HTR-8/SVneo (cell line): ENCODE results near the gene MARCOL.

Experiments used
- DNase-seq: peaks from one replicate; pipeline ENCODE4 v3.0.0; 2011; ENCODE audit warnings: low spot score, mixed read lengths; ENCODE audit not compliant: insufficient read length
- FAIRE-seq: peaks from 2 replicates; lab custom pipeline; 2011; peaks lifted over from hg19 to GRCh38; lab: Jason Lieb, UNC

Gene MARCOL

GRCh38 chr5:148238418-148238794, at the start of gene MARCOL:
MARCOL (plus strand) TSS chr5:148238525; CDS start chr5:148238598, 73 bp downstream.
- FAIRE-seq = no peak
- no peak for DNase-seq

- FAIRE-seq = no peak
- no peak for DNase-seq
Measured at GRCh38 chr5:148191010-148191409, 47.3 kb upstream of the MARCOL start.

GRCh38 chr5:148193202-148193601, 45.1 kb upstream of the MARCOL start:
- DNase-seq = no peak
- FAIRE-seq = no peak

GRCh38 chr5:148201151-148201550, 37.2 kb upstream of the MARCOL start:
- no peak for DNase-seq
- FAIRE-seq = no peak

- FAIRE-seq (no peak), DNase-seq (no peak)
Measured at GRCh38 chr5:148202531-148203203, 35.7 kb upstream of the MARCOL start, which contains the start of gene SPINK6. SPINK6 (plus strand) TSS chr5:148203042; CDS start chr5:148203097, 55 bp downstream.

- no peak for FAIRE-seq
- DNase-seq = no peak
Measured at GRCh38 chr5:148205044-148205806, 33.1 kb upstream of the MARCOL start.

- no peak for DNase-seq
- no peak for FAIRE-seq
Measured at GRCh38 chr5:148205865-148206264, 32.5 kb upstream of the MARCOL start.

GRCh38 chr5:148206620-148207019, 31.7 kb upstream of the MARCOL start:
- DNase-seq (no peak), FAIRE-seq (no peak)

- FAIRE-seq = no peak
Measured at GRCh38 chr5:148208226-148208625, 30.1 kb upstream of the MARCOL start.

GRCh38 chr5:148209151-148209770, 29.1 kb upstream of the MARCOL start:
- FAIRE-seq (no peak), DNase-seq (no peak)

More at GRCh38 chr5:148208226-148208625, 30.1 kb upstream of the MARCOL start:
- DNase-seq = no peak

GRCh38 chr5:148214665-148215185, 23.6 kb upstream of the MARCOL start:
- no peak for DNase-seq
- FAIRE-seq = no peak

GRCh38 chr5:148221508-148221907, 16.8 kb upstream of the MARCOL start:
- FAIRE-seq = no peak
- no peak for DNase-seq

- no peak for DNase-seq
- no peak for FAIRE-seq
Measured at GRCh38 chr5:148224117-148224742, 14.1 kb upstream of the MARCOL start.

GRCh38 chr5:148228392-148228984, 9.8 kb upstream of the MARCOL start:
- FAIRE-seq = no peak
- DNase-seq = no peak

GRCh38 chr5:148229840-148230239, 8.5 kb upstream of the MARCOL start:
- DNase-seq (no peak), FAIRE-seq (no peak)

- no peak for DNase-seq
- FAIRE-seq = no peak
Measured at GRCh38 chr5:148230240-148230639, 8.1 kb upstream of the MARCOL start.

- no peak for DNase-seq
Measured at GRCh38 chr5:148237785-148238417, 424 bp upstream of the MARCOL start.

GRCh38 chr5:148248894-148249293, 10.6 kb downstream of the MARCOL start:
- no peak for DNase-seq
- FAIRE-seq = no peak

More at GRCh38 chr5:148237785-148238417, 424 bp upstream of the MARCOL start:
- FAIRE-seq = no peak

- FAIRE-seq (no peak), DNase-seq (no peak)
Measured at GRCh38 chr5:148255456-148255855, 17.1 kb downstream of the MARCOL start.

- DNase-seq = no peak
- no peak for FAIRE-seq
Measured at GRCh38 chr5:148259288-148259687, 21.0 kb downstream of the MARCOL start.
